Loucy (cell line): ENCODE measurements around the gene LPP.

Experiments
- H2AFZ ChIP-seq: fragments of 200-600 bp; sonication (generic); 2 replicates; pipeline ENCODE4 v1.6.0; 2016; ENCODE audit warnings: antibody characterized with exemption, mild to moderate bottlenecking, low read length, moderate library complexity
- H3F3A ChIP-seq: fragments of 200-600 bp; 2 replicates; pipeline ENCODE4 v1.6.0; 2016; ENCODE audit warnings: antibody characterized with exemption, low read depth, mild to moderate bottlenecking
- H3K27me3 ChIP-seq: fragments of 200-600 bp; sonication (generic); 2 replicates; pipeline ENCODE4 v1.6.1; 2014; ENCODE audit warnings: low read length, mild to moderate bottlenecking; ENCODE audit not compliant: insufficient read depth, poor library complexity, severe bottlenecking
- H3K36me3 ChIP-seq: fragments of 200-600 bp; sonication (generic); 2 replicates; pipeline ENCODE4 v1.6.1; 2016; ENCODE audit warnings: low read length; ENCODE audit not compliant: insufficient read depth
- H3K4me1 ChIP-seq: fragments of 200-600 bp; sonication (generic); 2 replicates; pipeline ENCODE4 v1.5.1; 2014; ENCODE audit warnings: low read length, mild to moderate bottlenecking; ENCODE audit not compliant: insufficient read depth, poor library complexity, severe bottlenecking
- H3K4me2 ChIP-seq: fragments of 200-600 bp; sonication (generic); 2 replicates; pipeline ENCODE4 v1.6.0; 2014; ENCODE audit warnings: antibody characterized with exemption, low read length, low read depth, mild to moderate bottlenecking; ENCODE audit not compliant: poor library complexity, severe bottlenecking
- H3K4me3 ChIP-seq: fragments of 200-600 bp; sonication (generic); 2 replicates; pipeline ENCODE4 v1.5.1; 2014; ENCODE audit warnings: low read length, mild to moderate bottlenecking, mixed read lengths; ENCODE audit not compliant: poor library complexity, severe bottlenecking
- H3K79me2 ChIP-seq: fragments of 200-600 bp; sonication (generic); 2 replicates; pipeline ENCODE4 v1.6.1; 2014; ENCODE audit warnings: low read length; ENCODE audit not compliant: insufficient read depth
- H3K9ac ChIP-seq: fragments of 200-600 bp; sonication (generic); 2 replicates; pipeline ENCODE4 v1.6.0; 2014; ENCODE audit warnings: mild to moderate bottlenecking, low read depth, low read length, moderate library complexity; ENCODE audit not compliant: poor library complexity, severe bottlenecking
- H3K9me2 ChIP-seq: fragments of 200-600 bp; sonication (generic); replicated peaks from 2 replicates; pipeline ENCODE4 v1.6.1; 2016; ENCODE audit warnings: low read depth, low read length, mixed read lengths
- H3K9me3 ChIP-seq: fragments of 200-600 bp; sonication (generic); 2 replicates; pipeline ENCODE4 v1.6.1; 2014; ENCODE audit warnings: mild to moderate bottlenecking, antibody characterized with exemption, low read length, low read depth; ENCODE audit not compliant: insufficient read depth
- H4K20me1 ChIP-seq: fragments of 200-600 bp; sonication (generic); 2 replicates; pipeline ENCODE4 v1.6.0; 2014; ENCODE audit warnings: antibody characterized with exemption, low read length, mild to moderate bottlenecking; ENCODE audit not compliant: insufficient read depth, poor library complexity, severe bottlenecking
- EZH2phosphoT487 ChIP-seq: fragments of 200-600 bp; IDR thresholded peaks from 2 replicates; pipeline ENCODE4 v1.6.1; 2018; ENCODE audit warnings: antibody characterized with exemption, mild to moderate bottlenecking, moderate library complexity, borderline replicate concordance
- TF ChIP-seq, protein P1 (sequence below): fragments of 200-600 bp; sonication (generic); conservative IDR thresholded peaks from 2 replicates; pipeline ENCODE4 v1.5.1; 2014; ENCODE audit warnings: mild to moderate bottlenecking, antibody characterized with exemption, low read length

The LPP gene

GRCh38 chr3:188208516-188208981 is 54.6 kb downstream of the LPP start:
- H4K20me1 ChIP-seq, result no peaks in the 10 kb centered on the region
- no peaks in the 10 kb centered on the region for H3K9me3 ChIP-seq
- no peaks in the 10 kb centered on the region for H3F3A ChIP-seq
- no peaks in the 10 kb centered on the region for H3K9me2 ChIP-seq
- H3K9ac ChIP-seq, result no peak overlapping the region
- H3K27me3 ChIP-seq, result no peaks in the 10 kb centered on the region
- H3K79me2 ChIP-seq, result peaks cover 29% of the 10 kb centered on the region; the same call in 1 of the 2 replicates
- peaks cover 11% of the 10 kb centered on the region for H3K4me1 ChIP-seq
- TF ChIP-seq, protein P1, sequence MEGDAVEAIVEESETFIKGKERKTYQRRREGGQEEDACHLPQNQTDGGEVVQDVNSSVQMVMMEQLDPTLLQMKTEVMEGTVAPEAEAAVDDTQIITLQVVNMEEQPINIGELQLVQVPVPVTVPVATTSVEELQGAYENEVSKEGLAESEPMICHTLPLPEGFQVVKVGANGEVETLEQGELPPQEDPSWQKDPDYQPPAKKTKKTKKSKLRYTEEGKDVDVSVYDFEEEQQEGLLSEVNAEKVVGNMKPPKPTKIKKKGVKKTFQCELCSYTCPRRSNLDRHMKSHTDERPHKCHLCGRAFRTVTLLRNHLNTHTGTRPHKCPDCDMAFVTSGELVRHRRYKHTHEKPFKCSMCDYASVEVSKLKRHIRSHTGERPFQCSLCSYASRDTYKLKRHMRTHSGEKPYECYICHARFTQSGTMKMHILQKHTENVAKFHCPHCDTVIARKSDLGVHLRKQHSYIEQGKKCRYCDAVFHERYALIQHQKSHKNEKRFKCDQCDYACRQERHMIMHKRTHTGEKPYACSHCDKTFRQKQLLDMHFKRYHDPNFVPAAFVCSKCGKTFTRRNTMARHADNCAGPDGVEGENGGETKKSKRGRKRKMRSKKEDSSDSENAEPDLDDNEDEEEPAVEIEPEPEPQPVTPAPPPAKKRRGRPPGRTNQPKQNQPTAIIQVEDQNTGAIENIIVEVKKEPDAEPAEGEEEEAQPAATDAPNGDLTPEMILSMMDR, result no peak
- no peak overlapping the region for H3K4me2 ChIP-seq
- no peak overlapping the region for H3K4me3 ChIP-seq
- no peak overlapping the region for H2AFZ ChIP-seq
- peaks cover 6% of the 10 kb centered on the region; the same call in 1 of the 2 replicates for H3K36me3 ChIP-seq

GRCh38 chr3:188209034-188209433 is 55.1 kb downstream of the LPP start:
- H4K20me1 ChIP-seq, result no peaks in the 10 kb centered on the region

DNA sequence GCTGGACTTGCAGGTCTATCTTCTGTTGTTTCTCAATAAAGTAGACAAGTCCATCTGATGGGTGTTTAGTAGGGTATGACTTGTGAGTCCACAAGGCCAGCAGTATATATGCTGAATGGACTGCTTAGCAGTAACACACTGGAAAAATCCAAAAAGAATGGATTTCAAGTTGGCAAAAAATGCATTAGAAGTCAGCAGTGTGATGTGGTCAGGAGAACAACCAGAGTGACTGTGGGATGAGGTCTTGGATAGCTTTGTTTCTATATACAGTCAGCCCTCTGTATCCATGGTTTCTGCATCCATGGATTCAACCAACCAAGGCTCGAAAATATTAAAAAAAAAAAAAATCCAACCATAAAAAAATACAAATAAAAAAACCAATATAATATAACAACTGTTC is 55.8 kb downstream of the LPP start:
- TF ChIP-seq, protein P1, result no peak
- no peak for TF ChIP-seq EZH2phosphoT487
- Histone ChIP-seq H3K9ac (no peak overlapping the region), H3K9me3 (no peaks in the 10 kb centered on the region), H2AFZ (no peak overlapping the region), H3F3A (no peaks in the 10 kb centered on the region), H3K79me2 (peaks cover 20% of the 10 kb centered on the region; the same call in 1 of the 2 replicates), H3K4me2 (no peak overlapping the region), H3K4me3 (no peak overlapping the region), H3K4me1 (peaks cover 21% of the 10 kb centered on the region), H3K27me3 (no peaks in the 10 kb centered on the region), H3K36me3 (peaks cover 6% of the 10 kb centered on the region; the same call in 1 of the 2 replicates), H3K9me2 (no peaks in the 10 kb centered on the region), H4K20me1 (no peaks in the 10 kb centered on the region)

More at GRCh38 chr3:188209034-188209433, 55.1 kb downstream of the LPP start:
- peaks cover 6% of the 10 kb centered on the region; the same call in 1 of the 2 replicates for H3K36me3 ChIP-seq
- TF ChIP-seq EZH2phosphoT487, result no peak
- TF ChIP-seq, protein P1, result no peak
- no peaks in the 10 kb centered on the region for H3K9me2 ChIP-seq
- H3F3A ChIP-seq, result no peaks in the 10 kb centered on the region
- H3K4me2 ChIP-seq, result no peak overlapping the region
- H3K9me3 ChIP-seq, result no peaks in the 10 kb centered on the region
- no peak overlapping the region for H3K9ac ChIP-seq
- H3K27me3 ChIP-seq, result no peaks in the 10 kb centered on the region
- H3K79me2 ChIP-seq, result peaks cover 25% of the 10 kb centered on the region; the same call in 1 of the 2 replicates
- H3K4me3 ChIP-seq, result no peak overlapping the region
- H2AFZ ChIP-seq, result no peak overlapping the region
- H3K4me1 ChIP-seq, result peaks cover 15% of the 10 kb centered on the region
